Measurements from ENCODE around the gene M6PR. TPM values are rescaled to one million over a fixed set of nuclear protein-coding genes. Genes with fewer than 3 reads are reported as not detected.
"Not testable (repeated sequence)": the region's sequence is repeated elsewhere in the genome, so short reads cannot be mapped to it uniquely, and the experiment has no call there.

Gene M6PR
- total RNA-seq, 4 donors from 2014 or later, result 72.0 to 96.3 (median 88.5) TPM

- intact Hi-C loops (cut with DNase I), result no loop called here
- WGBS, result 94% methylated on average over 5 of the region's 5 CpGs
Observed at GRCh38 chr12:8922544-8922943, 26.9 kb downstream of the M6PR start.

GRCh38 chr12:8919643-8920042 lies 29.8 kb downstream of the M6PR start:
- H3K27me3 ChIP-seq; H3K27ac ChIP-seq (replicated peaks in 1 of 4); intact Hi-C loops (cut with DNase I); H3K9me3 ChIP-seq; H3K4me3 ChIP-seq; DNase-seq (ENCODE audit: extremely low spot score): not testable (repeated sequence)
- H3K36me3 ChIP-seq, result peaks cover 20 to 59% (median 56%) of the 10 kb centered on the region in 4 donors
- 80% methylated on average over 3 of the region's 4 CpGs for WGBS
- peaks cover 12 to 26% (median 20%) of the 10 kb centered on the region in 4 donors for H3K4me1 ChIP-seq

More at GRCh38 chr12:8922544-8922943, 26.9 kb downstream of the M6PR start:
- H3K9me3 ChIP-seq, result no peaks in the 10 kb centered on the region
- H3K27ac ChIP-seq (replicated peaks in 1 of 4), result no peak overlapping the region
- H3K27me3 ChIP-seq, result no peaks in the 10 kb centered on the region
- H3K4me1 ChIP-seq, result peaks cover 0 to under 1% (median 0%) of the 10 kb centered on the region in 4 donors
- peaks cover 20 to 77% (median 67%) of the 10 kb centered on the region in 4 donors for H3K36me3 ChIP-seq
- H3K4me3 ChIP-seq, result no peak overlapping the region
- no peak for DNase-seq (ENCODE audit: extremely low spot score)
- TF ChIP-seq POLR2A (IDR thresholded peaks at IDR 0.05; ENCODE audit: low read depth) (no peak), POLR2AphosphoS5 (IDR thresholded peaks at IDR 0.05) (no peak), CTCF (IDR thresholded peaks at IDR 0.05) (no peak), EP300 (IDR thresholded peaks at IDR 0.05) (no peak)

- peaks cover 9 to 45% (median 42%) of the 10 kb centered on the region in 4 donors for H3K36me3 ChIP-seq
- H3K27me3 ChIP-seq, result no peaks in the 10 kb centered on the region
- no peak for TF ChIP-seq EP300 (IDR thresholded peaks at IDR 0.05)
- TF ChIP-seq CTCF (IDR thresholded peaks at IDR 0.05), result no peak
- TF ChIP-seq POLR2A (IDR thresholded peaks at IDR 0.05; ENCODE audit: low read depth), result no peak
- TF ChIP-seq POLR2AphosphoS5 (IDR thresholded peaks at IDR 0.05), result no peak
- DNase-seq (ENCODE audit: extremely low spot score), result no peak
- peaks cover 19 to 38% (median 33%) of the 10 kb centered on the region in 4 donors for H3K4me1 ChIP-seq
- WGBS, result 58% methylated on average over 1 of the region's 1 CpG
- H3K27ac ChIP-seq (replicated peaks in 1 of 4), result no peak overlapping the region
- intact Hi-C loops (cut with DNase I), result no loop called here
- no peak overlapping the region for H3K4me3 ChIP-seq
- no peaks in the 10 kb centered on the region for H3K9me3 ChIP-seq
Observed at GRCh38 chr12:8917751-8918150, 31.7 kb downstream of the M6PR start.

- no peak for TF ChIP-seq CTCF (IDR thresholded peaks at IDR 0.05)
- no peak for TF ChIP-seq EP300 (IDR thresholded peaks at IDR 0.05)
- TF ChIP-seq POLR2A (IDR thresholded peaks at IDR 0.05; ENCODE audit: low read depth), result no peak
- TF ChIP-seq POLR2AphosphoS5 (IDR thresholded peaks at IDR 0.05), result no peak
- H3K4me1 ChIP-seq, result peaks cover 21 to 42% (median 35%) of the 10 kb centered on the region in 4 donors
- H3K27ac ChIP-seq (replicated peaks in 1 of 4), result no peak overlapping the region
- no peaks in the 10 kb centered on the region for H3K9me3 ChIP-seq
- no peak overlapping the region for H3K4me3 ChIP-seq
- no peak for DNase-seq (ENCODE audit: extremely low spot score)
- intact Hi-C loops (cut with DNase I), result no loop called here
- WGBS, result 79% methylated on average over 3 of the region's 3 CpGs
- peaks cover 7 to 38% (median 36%) of the 10 kb centered on the region in 4 donors for H3K36me3 ChIP-seq
- no peaks in the 10 kb centered on the region for H3K27me3 ChIP-seq
Observed at GRCh38 chr12:8917031-8917430, 32.4 kb downstream of the M6PR start.

- Histone ChIP-seq H3K4me1 (peaks cover 21 to 42% (median 35%) of the 10 kb centered on the region in 4 donors), H3K36me3 (peaks cover 0 to 29% (median 28%) of the 10 kb centered on the region in 4 donors), H3K9me3 (no peaks in the 10 kb centered on the region), H3K4me3 (no peak overlapping the region), H3K27me3 (no peaks in the 10 kb centered on the region), H3K27ac (replicated peaks in 1 of 4) (no peak overlapping the region)
- TF ChIP-seq CTCF (IDR thresholded peaks at IDR 0.05) (no peak), EP300 (IDR thresholded peaks at IDR 0.05) (no peak), POLR2AphosphoS5 (IDR thresholded peaks at IDR 0.05) (no peak), POLR2A (IDR thresholded peaks at IDR 0.05; ENCODE audit: low read depth) (no peak)
- no peak for DNase-seq (ENCODE audit: extremely low spot score)
- intact Hi-C loops (cut with DNase I), result loop anchor here (1.0 kb wide), 1 partner anchor 33 kb away; the partner anchor contains the start of gene M6PR
Observed at GRCh38 chr12:8916154-8916553, 33.3 kb downstream of the M6PR start.
